Gastrocnemius medialis (tissue), 4 donors: ENCODE data around the gene CD34.

Source experiments
- CTCF ChIP-seq, 5 experiments: fragments of 450-650 bp in 3 of 5; fragments of 200-600 bp in 2 of 5; sonication (generic) in 2 of 5; IDR thresholded peaks in 4 of 5; conservative IDR thresholded peaks in 1 of 5; 1 replicate in 4 of 5; 2 replicates in 1 of 5; pipeline ENCODE4 v1.5.1; 2016 to 2019; ENCODE audit warnings: antibody characterized with exemption in 5 of 5, mild to moderate bottlenecking in 3 of 5, moderate library complexity in 3 of 5
- POLR2A ChIP-seq, 2 donors: fragments of 450-650 bp; IDR thresholded peaks; one replicate each; pipeline ENCODE4 v1.6.1; 2017; ENCODE audit warnings: antibody characterized with exemption in 2 of 2, mild to moderate bottlenecking in 2 of 2, moderate library complexity in 2 of 2

GRCh38 chr1:207854001-207854400 is 56.9 kb downstream of the CD34 start:
- TF ChIP-seq CTCF (IDR thresholded peaks at IDR 0.05 in 4 of 5, conservative IDR thresholded peaks at IDR 0.05 in 1 of 5): no peak
- no peak for TF ChIP-seq POLR2A (IDR thresholded peaks at IDR 0.05)
